Kidney epithelial cell (primary cell): ENCODE data around the gene SIRT5. TPM values are rescaled to one million over a fixed set of nuclear protein-coding genes. Genes with fewer than 3 reads are reported as not detected.

Experiments used
- DNase-seq: peaks from one replicate; pipeline ENCODE4 v3.0.0-alpha.2; 2010; ENCODE audit warnings: low read depth
- H3K27me3 ChIP-seq: 2 replicates; pipeline ENCODE4 v1.6.0; 2011; ENCODE audit warnings: low read length; ENCODE audit not compliant: control insufficient read depth, insufficient read depth
- H3K36me3 ChIP-seq: 2 replicates; pipeline ENCODE4 v1.5.1; 2011; ENCODE audit warnings: low read length; ENCODE audit not compliant: control insufficient read depth, insufficient read depth
- H3K4me3 ChIP-seq: 2 replicates; pipeline ENCODE4 v1.5.1; 2011; ENCODE audit warnings: low read depth, mild to moderate bottlenecking, control low read depth, low read length
- total RNA-seq: library from RNA; depleted of rRNA; stranded (reverse); fragments of >200 nt; gene quantifications from 2 replicates; pipeline ENCODE4 v1.2.3, GENCODE V29; 2015
- TF ChIP-seq, protein P1 (sequence below): IDR thresholded peaks from 2 replicates; pipeline ENCODE4 v1.5.1; 2011; ENCODE audit warnings: mild to moderate bottlenecking, moderate library complexity, low read length, control low read depth, inconsistent platforms; ENCODE audit not compliant: insufficient read depth, poor library complexity, severe bottlenecking

Gene SIRT5
- total RNA-seq, 1 donor from 2014 or later, result 11.9 TPM

DNA sequence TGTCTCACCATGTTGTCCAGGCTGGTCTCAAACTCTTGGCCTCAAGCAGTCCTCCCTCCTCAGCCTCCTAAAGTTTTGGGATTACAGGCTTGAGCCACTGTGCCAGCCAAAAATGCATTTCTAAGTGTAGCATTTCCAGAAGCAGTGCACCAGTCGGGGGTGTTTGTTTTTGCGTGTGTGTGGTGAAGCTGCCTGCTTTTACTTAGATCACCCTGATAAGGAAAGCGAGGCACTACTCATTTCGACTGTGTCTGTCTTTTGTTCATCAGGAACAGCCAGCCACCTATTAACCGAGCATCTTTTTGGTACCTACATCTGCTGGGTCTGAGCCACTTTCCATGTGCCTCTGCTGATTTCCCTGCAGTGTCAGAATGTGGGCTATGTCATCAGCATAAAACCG, 18.7 kb downstream of the SIRT5 start:
- TF ChIP-seq, protein P1, sequence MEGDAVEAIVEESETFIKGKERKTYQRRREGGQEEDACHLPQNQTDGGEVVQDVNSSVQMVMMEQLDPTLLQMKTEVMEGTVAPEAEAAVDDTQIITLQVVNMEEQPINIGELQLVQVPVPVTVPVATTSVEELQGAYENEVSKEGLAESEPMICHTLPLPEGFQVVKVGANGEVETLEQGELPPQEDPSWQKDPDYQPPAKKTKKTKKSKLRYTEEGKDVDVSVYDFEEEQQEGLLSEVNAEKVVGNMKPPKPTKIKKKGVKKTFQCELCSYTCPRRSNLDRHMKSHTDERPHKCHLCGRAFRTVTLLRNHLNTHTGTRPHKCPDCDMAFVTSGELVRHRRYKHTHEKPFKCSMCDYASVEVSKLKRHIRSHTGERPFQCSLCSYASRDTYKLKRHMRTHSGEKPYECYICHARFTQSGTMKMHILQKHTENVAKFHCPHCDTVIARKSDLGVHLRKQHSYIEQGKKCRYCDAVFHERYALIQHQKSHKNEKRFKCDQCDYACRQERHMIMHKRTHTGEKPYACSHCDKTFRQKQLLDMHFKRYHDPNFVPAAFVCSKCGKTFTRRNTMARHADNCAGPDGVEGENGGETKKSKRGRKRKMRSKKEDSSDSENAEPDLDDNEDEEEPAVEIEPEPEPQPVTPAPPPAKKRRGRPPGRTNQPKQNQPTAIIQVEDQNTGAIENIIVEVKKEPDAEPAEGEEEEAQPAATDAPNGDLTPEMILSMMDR, result no peak
- DNase-seq, result no peak
- no peaks in the 10 kb centered on the region for H3K27me3 ChIP-seq
- H3K4me3 ChIP-seq, result no peak overlapping the region
- H3K36me3 ChIP-seq, result peaks cover 2% of the 10 kb centered on the region

DNA sequence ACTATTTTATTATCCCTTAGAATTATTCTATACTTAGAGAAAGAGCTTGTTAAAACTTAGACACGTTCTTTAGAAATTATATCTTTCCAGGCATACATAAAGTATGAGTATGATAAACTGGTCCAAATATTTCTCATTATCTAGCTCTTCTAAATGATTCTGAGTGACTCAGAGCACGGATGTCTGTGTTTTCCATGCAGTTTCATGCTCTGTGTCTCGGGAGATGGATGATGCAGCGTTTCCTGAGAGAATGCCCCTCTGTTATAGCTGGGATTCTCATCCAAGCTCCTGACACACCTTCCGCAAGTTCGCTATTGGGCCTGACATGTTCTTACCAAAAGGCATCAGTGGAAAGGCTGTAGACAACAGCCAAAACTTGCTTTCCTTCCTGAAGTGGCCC, 19.3 kb downstream of the SIRT5 start:
- Histone ChIP-seq H3K36me3 (peaks cover 2% of the 10 kb centered on the region), H3K4me3 (no peak overlapping the region), H3K27me3 (no peaks in the 10 kb centered on the region)
- TF ChIP-seq, protein P1, result no peak
- DNase-seq, result no peak

DNA sequence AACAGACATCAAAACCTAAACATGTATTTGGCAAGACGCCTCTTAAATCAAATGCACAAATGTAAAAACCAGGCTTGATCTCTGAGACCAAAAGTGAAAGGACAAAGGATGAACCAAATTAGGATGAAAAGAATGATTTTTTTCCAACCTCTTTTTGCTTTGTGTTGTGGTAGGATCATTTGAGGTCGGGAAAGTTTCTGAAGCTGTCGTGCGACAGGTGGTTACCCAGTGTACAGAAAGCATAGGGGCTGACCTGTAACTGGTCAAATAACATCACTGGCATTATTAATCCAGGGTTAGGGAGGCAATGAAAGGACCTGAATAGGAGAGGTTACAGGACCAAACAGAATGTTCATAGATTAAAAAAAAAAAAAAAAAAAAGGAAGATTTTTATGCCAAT, 22.7 kb downstream of the SIRT5 start:
- no peak for DNase-seq
- H3K27me3 ChIP-seq, result no peaks in the 10 kb centered on the region
- TF ChIP-seq, protein P1, result no peak

DNA sequence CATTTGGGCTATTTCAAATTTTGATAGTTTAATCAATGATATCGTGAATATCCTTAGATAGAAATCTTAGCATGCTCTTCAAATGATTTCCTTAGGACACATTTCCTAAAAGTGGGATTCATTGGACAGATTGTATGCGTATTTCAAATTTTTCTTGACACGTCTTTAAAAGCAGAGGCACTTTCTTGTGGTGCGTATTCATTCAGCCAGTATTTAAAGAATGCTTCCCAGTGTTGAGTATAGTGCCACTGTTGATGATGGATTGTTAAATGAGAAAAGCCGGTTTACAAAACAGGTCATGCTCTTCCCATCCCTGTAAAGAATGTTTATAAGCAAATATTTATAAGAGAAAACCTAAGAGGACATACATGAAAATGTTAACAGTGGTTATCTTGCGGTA, 25.6 kb downstream of the SIRT5 start:
- H3K36me3 ChIP-seq, result no peaks in the 10 kb centered on the region
- TF ChIP-seq, protein P1, result no peak
- no peak for DNase-seq
- H3K4me3 ChIP-seq, result no peak overlapping the region
- no peaks in the 10 kb centered on the region for H3K27me3 ChIP-seq

More for the DNA sequence above, 22.7 kb downstream of the SIRT5 start:
- H3K4me3 ChIP-seq, result no peak overlapping the region
- peaks cover 1% of the 10 kb centered on the region for H3K36me3 ChIP-seq

DNA sequence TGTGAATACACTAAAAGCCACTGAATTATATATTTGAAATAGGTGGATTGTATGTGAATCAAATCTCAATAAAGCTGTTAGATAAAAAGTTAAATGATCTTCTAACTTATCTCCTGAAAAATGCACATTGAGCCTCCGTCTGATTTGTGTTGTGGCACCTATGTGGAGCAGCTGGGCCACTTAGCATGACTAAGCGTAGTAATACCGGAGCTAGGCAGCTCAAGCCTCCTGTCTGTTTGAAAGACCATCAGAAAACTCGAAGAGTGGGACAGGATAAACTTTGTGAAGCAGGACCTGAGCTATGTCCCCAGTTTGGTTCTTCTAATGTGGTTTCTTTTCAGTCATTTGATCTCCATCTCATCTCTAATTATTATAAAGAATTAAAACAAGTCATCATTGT, 29.7 kb downstream of the SIRT5 start:
- Histone ChIP-seq H3K36me3 (no peaks in the 10 kb centered on the region), H3K27me3 (no peaks in the 10 kb centered on the region), H3K4me3 (no peak overlapping the region)
- no peak for DNase-seq
- TF ChIP-seq, protein P1, result no peak
